DND-41 (cell line): Measurements from ENCODE around the gene FBXO24.

ENCODE experiments used
- EZH2 ChIP-seq: IDR thresholded peaks from 3 replicates; pipeline ENCODE4 v1.6.1; 2012; ENCODE audit warnings: borderline replicate concordance, low read depth, mild to moderate bottlenecking, moderate library complexity, low read length, inconsistent platforms; ENCODE audit not compliant: severe bottlenecking
- TF ChIP-seq, protein P1 (sequence below): IDR thresholded peaks from 2 replicates; pipeline ENCODE4 v1.5.1; 2012; ENCODE audit warnings: borderline replicate concordance, low read length, moderate library complexity, mild to moderate bottlenecking; ENCODE audit not compliant: poor library complexity, severe bottlenecking; ENCODE audit errors: extremely low read depth

DNA sequence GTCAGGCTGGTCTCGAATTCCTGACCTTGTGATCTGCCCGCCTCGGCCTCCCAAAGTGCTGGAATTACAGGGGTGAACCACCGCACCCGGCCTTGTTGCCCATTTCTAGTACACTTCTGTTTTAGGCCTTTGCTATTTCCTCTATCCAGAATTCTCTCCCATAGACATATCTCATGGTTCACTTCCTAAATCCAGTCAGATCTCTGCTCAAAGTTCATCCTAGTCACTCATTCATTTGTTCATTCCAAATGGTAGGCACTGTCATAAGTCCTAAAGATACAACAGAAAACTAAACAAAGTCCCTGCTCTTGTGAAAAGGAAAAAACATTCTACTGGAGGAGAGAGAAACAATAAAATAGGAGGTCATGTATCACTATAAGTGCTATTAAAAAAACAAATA is 23.8 kb downstream of the FBXO24 start:
- TF ChIP-seq, protein P1, sequence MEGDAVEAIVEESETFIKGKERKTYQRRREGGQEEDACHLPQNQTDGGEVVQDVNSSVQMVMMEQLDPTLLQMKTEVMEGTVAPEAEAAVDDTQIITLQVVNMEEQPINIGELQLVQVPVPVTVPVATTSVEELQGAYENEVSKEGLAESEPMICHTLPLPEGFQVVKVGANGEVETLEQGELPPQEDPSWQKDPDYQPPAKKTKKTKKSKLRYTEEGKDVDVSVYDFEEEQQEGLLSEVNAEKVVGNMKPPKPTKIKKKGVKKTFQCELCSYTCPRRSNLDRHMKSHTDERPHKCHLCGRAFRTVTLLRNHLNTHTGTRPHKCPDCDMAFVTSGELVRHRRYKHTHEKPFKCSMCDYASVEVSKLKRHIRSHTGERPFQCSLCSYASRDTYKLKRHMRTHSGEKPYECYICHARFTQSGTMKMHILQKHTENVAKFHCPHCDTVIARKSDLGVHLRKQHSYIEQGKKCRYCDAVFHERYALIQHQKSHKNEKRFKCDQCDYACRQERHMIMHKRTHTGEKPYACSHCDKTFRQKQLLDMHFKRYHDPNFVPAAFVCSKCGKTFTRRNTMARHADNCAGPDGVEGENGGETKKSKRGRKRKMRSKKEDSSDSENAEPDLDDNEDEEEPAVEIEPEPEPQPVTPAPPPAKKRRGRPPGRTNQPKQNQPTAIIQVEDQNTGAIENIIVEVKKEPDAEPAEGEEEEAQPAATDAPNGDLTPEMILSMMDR = no peak
- no peak for TF ChIP-seq EZH2
